ENCODE measurements around the gene ZMYM3. TPM values are rescaled to one million over a fixed set of nuclear protein-coding genes. Genes with fewer than 3 reads are reported as not detected.

Gene ZMYM3
- total and polyA plus RNA-seq, 9 of the 15 experiments (the other 6 are each of a cell fraction or from before 2014, with no cell fraction given) = 4.3 to 36.3 (median 16.8) TPM

GRCh38 chrX:71269801-71270395, 16.0 kb upstream of the ZMYM3 start:
- FAIRE-seq (no peak), DNase-seq (ENCODE audit: extremely low read depth in 1 of 4, low spot score in 3 of 4) (no peak), ATAC-seq (no peak)
- in situ Hi-C loops (cut with MboI) (no loop called here), intact Hi-C loops (cut with micrococcal nuclease) (no loop called here)
- Histone ChIP-seq H3K4me1 (replicated peaks in 1 of 2; ENCODE audit: control insufficient read depth in 2 of 2, insufficient read depth in 2 of 2, low read length in 2 of 2) (no peaks in the 10 kb centered on the region), H3K79me2 (ENCODE audit: control insufficient read depth, insufficient read depth, low read length) (no peaks in the 10 kb centered on the region), H3K27me3 (ENCODE audit: control insufficient read depth in 2 of 2, insufficient read depth in 2 of 2, low read length in 2 of 2) (no peaks in the 10 kb centered on the region), H3K9me1 (ENCODE audit: control insufficient read depth, insufficient read depth, low read length) (no peaks in the 10 kb centered on the region), H2AFZ (ENCODE audit: low read depth, low read length) (no peak overlapping the region), H3K4me2 (ENCODE audit: insufficient read depth, low read length) (no peak overlapping the region), H3K36me3 (ENCODE audit: control insufficient read depth, insufficient read depth, low read length) (no peaks in the 10 kb centered on the region), H3K9ac (ENCODE audit: insufficient read depth in 1 of 2, low read depth in 2 of 2, low read length in 2 of 2) (no peak overlapping the region), H4K20me1 (replicated peaks; ENCODE audit: control insufficient read depth, insufficient read depth, low read length) (no peaks in the 10 kb centered on the region), H3K9me3 (replicated peaks; ENCODE audit: control insufficient read depth, insufficient read depth, low read depth, low read length) (no peaks in the 10 kb centered on the region), H3K27ac (ENCODE audit: extremely low read depth, low read depth, low read length) (no peak overlapping the region), H3K4me3 (no peak overlapping the region)
- 23% methylated on average over 7 of the region's 19 CpGs for WGBS (ENCODE audit: insufficient coverage, low coverage, missing lambda C conversion rate)
- no TSS peak for BruUV-seq (replicated peaks)
- ChIA-PET CTCF (ENCODE audit: low intra/inter-chr PET ratio) (no interaction called here), POLR2A (interaction anchor here (0.5 kb wide), 1 partner anchor 59 kb away, joined by 3 read pairs; no protein-coding TSS in a partner anchor)
- TF ChIP-seq FOXJ2 (tag; IDR thresholded peaks at IDR 0.05) (no peak), RBM34 (IDR thresholded peaks at IDR 0.05; ENCODE audit: borderline replicate concordance, insufficient read depth, low read length) (no peak), ZNF551 (CRISPR knock-in tag; IDR thresholded peaks at IDR 0.05) (no peak), DPF2 (IDR thresholded peaks at IDR 0.05) (no peak), MEF2A (IDR thresholded peaks at IDR 0.05; ENCODE audit: control insufficient read depth, low read depth, low read length) (no peak), BDP1 (IDR thresholded peaks at IDR 0.05; ENCODE audit: insufficient read depth, insufficient read length) (no peak), TAL1 (IDR thresholded peaks at IDR 0.05) (no peak), ILF3 (IDR thresholded peaks at IDR 0.05; ENCODE audit: borderline replicate concordance) (no peak), NR2C2 (CRISPR knock-in tag; IDR thresholded peaks at IDR 0.05) (no peak), NR2C2 (tag; IDR thresholded peaks at IDR 0.05) (no peak), ZSCAN29 (IDR thresholded peaks at IDR 0.05) (no peak), ZBTB34 (CRISPR knock-in tag; IDR thresholded peaks at IDR 0.05) (no peak), ZBTB7A (IDR thresholded peaks at IDR 0.05; ENCODE audit: borderline replicate concordance, control insufficient read depth, low read depth, low read length) (no peak), ZNF436 (CRISPR knock-in tag; IDR thresholded peaks at IDR 0.05) (no peak), BRD4 (IDR thresholded peaks at IDR 0.05) (no peak), FIP1L1 (IDR thresholded peaks at IDR 0.05; ENCODE audit: low read depth, low read length, poor library complexity, severe bottlenecking) (no peak), CREBBP (IDR thresholded peaks at IDR 0.05; ENCODE audit: low read depth, low read length) (no peak), WHSC1 (IDR thresholded peaks at IDR 0.05; ENCODE audit: low read length) (no peak), ZNF347 (CRISPR knock-in tag; IDR thresholded peaks at IDR 0.05; ENCODE audit: low read depth) (no peak)

All from K562 (cell line).